Activated naive CD4-positive, alpha-beta T cell (primary cell): ENCODE results near the gene TGFA.
A peak's percentile ranks its signal among the peaks of the same experiment; 100 is the strongest.

Source experiments
- DNase-seq, 4 experiments: peaks; one replicate each; lab custom pipeline; 2025; lab: John Stamatoyannopoulos, UW

TGFA gene

DNA sequence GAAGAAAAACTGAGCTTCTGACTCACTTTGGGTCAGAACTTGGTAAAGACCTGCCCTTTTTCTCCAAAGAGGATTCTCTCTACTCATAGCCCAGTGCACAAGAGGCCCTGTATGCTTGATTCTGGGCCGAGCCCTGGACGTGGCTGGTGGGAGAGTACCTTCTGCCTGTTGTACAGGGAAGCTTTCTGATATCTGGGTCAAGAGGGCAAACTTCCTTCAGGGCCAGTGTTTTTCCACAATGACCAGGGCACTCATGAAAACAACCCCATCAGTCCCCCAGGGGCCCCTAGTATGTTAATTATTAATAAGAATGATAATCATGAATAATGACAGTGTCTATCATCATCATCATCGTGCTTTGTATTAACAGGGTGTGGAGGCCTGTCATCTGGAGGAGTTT lies 90.0 kb downstream of the TGFA start:
- no peak for DNase-seq

DNA sequence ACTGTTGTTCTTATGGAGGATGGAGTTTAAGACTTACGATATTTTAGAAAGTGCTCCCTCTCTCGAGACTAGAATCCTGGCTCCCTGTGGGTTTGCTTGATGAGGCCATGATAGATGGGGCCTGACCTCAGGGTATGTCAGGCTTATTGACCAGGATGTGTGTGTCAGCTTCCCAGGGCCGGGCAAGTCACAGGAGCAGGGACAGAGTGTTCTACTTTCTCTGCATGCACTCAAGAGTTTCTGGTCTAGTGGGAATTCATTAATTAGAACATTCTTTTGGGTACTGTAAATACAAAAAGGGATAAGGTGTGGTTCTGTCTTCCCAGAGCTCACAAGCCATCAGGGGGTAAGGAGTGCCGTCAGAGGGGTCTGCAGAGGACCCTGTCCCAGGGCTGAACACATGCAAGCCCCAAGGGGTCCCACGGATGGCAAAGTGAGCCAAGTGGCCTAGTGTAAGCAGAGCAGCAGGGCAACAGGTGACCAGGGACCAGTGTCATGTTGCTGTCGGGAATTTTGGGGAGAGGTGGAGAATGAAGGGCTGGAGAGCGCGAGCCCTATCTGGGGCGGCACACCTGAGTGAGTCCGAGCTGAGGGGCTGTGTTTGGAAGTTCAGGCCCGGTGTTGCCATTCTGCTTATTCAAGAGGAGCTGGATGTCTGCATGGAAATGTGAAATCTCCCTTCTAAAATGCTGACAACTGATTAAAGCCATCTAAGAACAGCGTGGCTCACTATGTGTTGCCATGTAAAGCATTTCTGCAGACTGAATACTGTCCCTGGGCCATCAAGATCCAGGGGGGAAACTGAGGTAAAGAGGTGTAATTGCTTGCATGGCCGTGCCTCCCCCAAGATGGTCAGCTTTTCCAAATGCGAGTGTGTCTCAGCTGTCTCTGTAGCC lies 91.4 kb downstream of the TGFA start:
- no peak for DNase-seq

- DNase-seq, result no peak
These were observed 92.2 kb downstream of the TGFA start for GRCh38 chr2:70461414-70461813.

DNA sequence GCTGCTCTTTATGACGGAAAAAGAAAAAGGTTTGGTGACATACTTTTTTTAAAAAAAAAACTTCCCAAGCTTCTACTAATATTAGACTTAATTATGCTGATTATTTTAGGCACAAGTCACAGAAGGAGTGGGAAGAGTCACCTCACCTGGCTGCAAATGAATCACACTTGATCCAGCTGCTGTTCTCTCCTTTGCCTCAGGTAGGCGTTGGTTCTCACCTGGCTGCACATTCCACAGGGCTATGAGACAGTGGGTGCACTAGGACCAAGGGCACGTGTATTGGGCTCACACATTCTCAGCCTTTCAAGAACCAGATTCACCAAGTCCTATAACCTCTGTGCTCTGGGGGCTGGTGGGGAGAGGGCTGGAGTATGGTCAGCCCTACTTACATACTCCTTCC lies 93.3 kb downstream of the TGFA start:
- no peak for DNase-seq

- DNase-seq, result no peak
These were observed 95.0 kb downstream of the TGFA start for GRCh38 chr2:70458661-70459060.

- no peak for DNase-seq
These were observed 96.8 kb downstream of the TGFA start for GRCh38 chr2:70456585-70457495.

GRCh38 chr2:70454936-70455544 lies 98.6 kb downstream of the TGFA start:
- no peak for DNase-seq

DNA sequence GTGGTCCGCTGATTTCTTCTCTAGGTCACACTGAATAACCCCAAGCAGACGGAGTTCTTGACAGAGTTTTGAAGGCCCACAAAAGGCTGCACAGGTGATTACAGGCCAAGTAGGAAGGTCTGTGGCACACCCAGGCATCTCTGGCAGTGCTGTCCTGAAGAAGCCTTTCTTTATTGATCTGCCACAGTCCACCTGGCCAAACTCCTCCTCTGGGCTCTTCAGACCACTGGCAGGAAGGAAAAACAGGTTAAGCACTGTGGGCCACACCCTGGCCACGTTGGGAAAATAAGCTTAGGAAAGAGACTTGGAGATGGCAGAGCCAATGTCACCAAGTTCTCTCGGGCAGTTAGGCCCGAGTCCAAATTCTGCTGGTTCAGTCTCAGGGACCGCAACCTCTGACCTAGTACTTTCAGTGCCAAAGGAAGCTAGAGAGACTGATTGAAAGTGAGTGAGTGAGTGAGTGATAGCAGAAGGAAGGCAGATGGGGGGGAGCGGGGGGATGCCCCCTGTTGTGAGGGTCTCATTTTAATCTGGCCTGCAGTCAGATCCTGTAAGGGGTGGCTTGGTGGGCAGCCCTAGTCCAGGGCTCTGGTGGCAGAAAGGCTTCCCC lies 102.9 kb downstream of the TGFA start:
- no peak for DNase-seq

- DNase-seq, result no peak
These were observed 105.6 kb downstream of the TGFA start for GRCh38 chr2:70448041-70448440.

DNA sequence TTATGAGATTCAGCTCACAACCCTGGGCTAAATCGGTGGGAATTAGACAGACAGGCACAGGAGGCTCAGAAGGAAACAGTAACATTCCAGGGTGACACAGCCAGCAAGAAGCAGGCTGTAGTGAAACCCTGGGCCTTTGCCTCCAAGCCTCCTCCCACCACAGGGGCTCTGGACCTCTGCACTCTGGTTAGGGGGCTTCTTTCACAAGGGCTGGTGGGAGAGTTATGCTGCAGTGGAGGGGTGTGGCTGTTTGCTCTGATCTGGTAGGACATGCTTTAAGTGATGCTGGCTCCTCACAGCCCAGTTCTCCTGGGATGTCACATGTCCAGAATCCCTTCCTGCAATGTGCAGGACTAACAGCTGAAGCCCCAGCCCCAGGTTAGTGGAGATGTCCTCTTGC lies 109.9 kb downstream of the TGFA start:
- no peak for DNase-seq

DNA sequence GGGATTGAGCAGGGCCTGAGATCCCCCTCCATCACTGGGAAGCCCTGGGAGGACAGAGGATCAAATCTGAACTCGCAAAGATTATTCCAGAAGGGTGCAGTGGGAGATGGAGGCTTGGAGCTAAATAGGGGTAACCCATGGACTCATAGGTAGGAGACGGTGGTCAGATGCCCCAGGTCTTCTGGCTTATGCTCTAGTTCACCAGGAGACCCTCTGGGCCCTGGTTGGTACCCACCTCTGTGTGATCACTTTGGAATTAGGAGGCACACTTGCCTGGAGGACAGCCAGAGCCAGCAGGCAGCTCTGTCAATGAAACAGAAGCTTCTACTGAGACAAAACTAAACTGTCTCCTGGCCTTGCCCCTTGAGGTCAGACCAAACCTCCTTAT lies 110.6 kb downstream of the TGFA start:
- DNase-seq, result no peak

DNA sequence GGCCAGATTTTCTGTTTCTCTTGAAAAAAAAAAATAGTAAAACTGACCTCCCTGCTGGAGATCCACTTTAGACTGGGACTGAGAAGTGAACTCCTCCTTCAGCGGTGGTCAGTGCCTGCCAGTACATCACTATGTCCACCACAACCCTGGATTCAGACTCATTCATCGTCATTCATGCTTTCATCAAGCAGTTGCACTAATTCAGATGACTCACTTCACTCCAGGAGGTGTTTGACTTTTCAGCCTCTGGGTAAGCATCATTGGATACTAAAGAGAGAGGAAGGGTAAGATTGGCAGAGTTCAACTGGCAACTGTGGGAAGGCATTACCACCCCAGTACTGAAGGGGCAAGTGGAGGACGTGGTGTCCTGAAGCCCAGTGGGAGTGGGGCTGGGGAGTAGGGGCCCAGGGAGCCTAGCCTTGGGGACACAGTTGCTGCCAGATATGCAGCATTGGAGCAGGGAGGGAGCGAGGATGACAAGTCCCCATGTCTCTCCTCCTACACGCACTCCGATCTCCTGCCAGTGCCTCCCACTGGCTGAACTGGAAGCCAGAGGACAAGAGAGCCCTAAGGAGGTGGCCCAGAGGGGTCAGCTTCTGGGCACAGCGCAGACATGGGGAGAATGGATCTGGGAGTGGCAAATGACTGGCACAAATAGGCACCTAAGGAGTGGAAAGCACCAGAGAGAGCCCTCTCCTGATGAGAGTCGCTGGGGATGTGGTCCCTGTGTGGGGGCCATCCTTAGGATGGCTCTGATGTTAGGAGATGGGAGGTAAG lies 111.1 kb downstream of the TGFA start:
- DNase-seq, result no peak

GRCh38 chr2:70440621-70441020 lies 113.0 kb downstream of the TGFA start:
- peak in 1 of 4 experiments; percentile 39 for DNase-seq

DNA sequence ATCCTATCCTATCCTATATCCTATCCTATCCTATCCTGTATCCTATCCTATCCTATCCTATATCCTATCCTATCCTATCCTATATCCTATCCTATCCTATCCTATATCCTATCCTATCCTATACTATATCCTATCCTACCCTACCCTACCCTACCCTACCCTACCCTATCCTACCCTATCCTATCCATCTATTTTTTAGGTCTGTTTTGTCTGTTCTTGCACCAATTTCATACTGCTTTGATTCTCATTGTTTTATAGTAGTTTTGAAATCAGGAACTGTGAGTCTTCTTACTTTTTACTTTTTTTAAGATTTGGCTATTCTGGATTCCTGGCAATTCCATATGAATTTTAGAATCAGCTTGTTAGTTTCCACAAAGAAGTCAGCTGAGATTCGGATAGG lies 118.5 kb downstream of the TGFA start:
- DNase-seq, result no peak

DNA sequence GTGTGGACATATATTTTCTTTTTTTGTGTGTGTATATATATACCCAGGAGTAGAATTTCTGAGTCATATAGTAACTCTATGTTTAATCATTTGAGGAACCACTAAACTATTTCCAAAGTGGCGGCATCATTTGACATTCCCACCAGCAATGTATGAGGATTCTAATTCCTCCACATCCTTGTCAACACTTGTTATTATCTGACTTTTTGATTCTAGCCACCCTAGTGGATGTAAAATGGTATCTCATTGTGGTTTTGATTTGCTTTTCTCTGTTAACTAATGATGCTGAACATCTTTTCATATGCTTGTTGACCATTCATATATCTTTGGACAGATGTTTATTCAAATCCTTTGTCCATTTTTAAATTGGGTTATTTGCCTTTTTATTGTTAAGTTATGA lies 120.3 kb downstream of the TGFA start:
- no peak for DNase-seq

DNA sequence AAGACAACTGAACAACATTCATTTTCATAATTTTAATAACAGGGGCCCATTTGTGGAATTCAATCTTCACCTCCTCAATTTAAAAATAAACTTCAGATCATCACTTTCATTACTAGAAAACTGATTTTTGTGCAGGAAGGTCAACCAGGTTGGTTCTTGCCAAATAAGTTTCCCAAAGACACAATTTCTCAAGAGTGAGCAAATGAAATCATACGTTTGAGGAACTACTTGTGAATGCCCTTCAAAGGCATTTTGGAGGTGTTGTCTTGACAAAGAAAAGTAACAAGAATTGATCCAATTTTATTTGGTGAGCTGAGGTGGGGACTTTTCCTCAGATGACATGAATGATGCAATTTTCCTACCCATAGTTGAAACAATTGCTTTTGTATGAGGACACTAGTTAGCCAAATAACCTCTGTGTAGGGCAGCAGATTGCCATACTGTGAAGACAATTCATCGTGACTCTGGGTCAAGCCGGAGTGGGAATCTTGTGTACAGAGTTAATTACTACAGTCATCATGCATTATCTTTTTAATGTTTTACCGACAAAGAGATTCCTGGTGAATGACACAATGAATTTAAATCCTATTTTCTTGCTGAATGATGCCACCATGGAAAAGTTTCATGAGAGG lies 121.8 kb downstream of the TGFA start:
- DNase-seq, result no peak

GRCh38 chr2:70426341-70426740 lies 127.3 kb downstream of the TGFA start:
- DNase-seq, result no peak

GRCh38 chr2:70425682-70426301 lies 127.8 kb downstream of the TGFA start:
- DNase-seq, result no peak

- DNase-seq, result no peak
These were observed 132.9 kb downstream of the TGFA start for GRCh38 chr2:70420740-70421139.

GRCh38 chr2:70420143-70420542 lies 133.5 kb downstream of the TGFA start:
- no peak for DNase-seq
